Adrenal gland (tissue), 5 donors: ENCODE results near the gene PIK3CG.

Experiments used
- CTCF ChIP-seq, 6 experiments: fragments of 450-650 bp in 4 of 6; fragments of 200-600 bp in 2 of 6; sonication (generic) in 1 of 6; IDR thresholded peaks; 1 replicate in 5 of 6; 2 replicates in 1 of 6; pipeline versions ENCODE4 v1.5.1 to v1.8.0; 2016 to 2021; ENCODE audit warnings: antibody characterized with exemption in 6 of 6, mild to moderate bottlenecking in 2 of 6, moderate library complexity in 1 of 6
- POLR2A ChIP-seq, 2 donors: fragments of 450-650 bp; IDR thresholded peaks; one replicate each; pipeline ENCODE4 v1.6.1; 2017; ENCODE audit warnings: antibody characterized with exemption in 2 of 2, mild to moderate bottlenecking in 2 of 2, moderate library complexity in 1 of 2
- donor health status: DM: no; HTN: no; CAD: no.

GRCh38 chr7:106905734-106906133 lies 40.7 kb downstream of the PIK3CG start:
- TF ChIP-seq CTCF (IDR thresholded peaks at IDR 0.05): no peak
- TF ChIP-seq POLR2A (IDR thresholded peaks at IDR 0.05): no peak
